Natural killer cell treated with Interleukin-12 subunit alpha and Interleukin-12 subunit beta and Interleukin-15 and Interleukin-18, amount 100 ng/mL, for 72 hours (primary cell): Measurements from ENCODE around the gene CLEC11A. TPM values are rescaled to one million over a fixed set of nuclear protein-coding genes. Genes with fewer than 3 reads are reported as not detected.

Experiments used
- ATAC-seq, 2 donors: fragments of 150-1000 bp; cut with Tn5 transposase in 1 of 2; sonication (Bioruptor Pico), chemical (Tn5 transposase) in 1 of 2; 2 replicates each; pipeline ENCODE4 v1.10.0; 2021
- DNase-seq: peaks from one replicate; pipeline ENCODE4 v3.0.0; 2022; ENCODE audit warnings: low spot score
- H3K27ac Mint-ChIP-seq, 2 donors: 1 replicate in 1 of 2; 2 replicates in 1 of 2; pipeline ENCODE4 v1.8.0; 2022; ENCODE audit warnings: mixed read lengths in 2 of 2, mild to moderate bottlenecking in 1 of 2, moderate library complexity in 1 of 2
- H3K27me3 Mint-ChIP-seq, 2 donors: 1 replicate in 1 of 2; 2 replicates in 1 of 2; pipeline ENCODE4 v1.8.0; 2022; ENCODE audit warnings: mixed read lengths in 2 of 2
- H3K36me3 Mint-ChIP-seq: one replicate; pipeline ENCODE4 v1.8.0; 2022; ENCODE audit warnings: mixed read lengths
- H3K4me1 Mint-ChIP-seq, 2 donors: 1 replicate in 1 of 2; 2 replicates in 1 of 2; pipeline ENCODE4 v1.8.0; 2022; ENCODE audit warnings: low read depth in 2 of 2, mixed read lengths in 2 of 2, mild to moderate bottlenecking in 1 of 2
- H3K4me3 Mint-ChIP-seq: one replicate; pipeline ENCODE4 v1.8.0; 2022; ENCODE audit warnings: mixed read lengths
- H3K9me3 Mint-ChIP-seq: 2 replicates; pipeline ENCODE4 v1.8.0; 2022; ENCODE audit warnings: mixed read lengths
- total RNA-seq, 2 donors: library from RNA; stranded (reverse); gene quantifications; one replicate each; pipeline ENCODE4 v1.2.3, GENCODE V29; 2022

CLEC11A gene
- total RNA-seq, 2 donors from 2014 or later, result 1.1 to 1.2 TPM

DNA sequence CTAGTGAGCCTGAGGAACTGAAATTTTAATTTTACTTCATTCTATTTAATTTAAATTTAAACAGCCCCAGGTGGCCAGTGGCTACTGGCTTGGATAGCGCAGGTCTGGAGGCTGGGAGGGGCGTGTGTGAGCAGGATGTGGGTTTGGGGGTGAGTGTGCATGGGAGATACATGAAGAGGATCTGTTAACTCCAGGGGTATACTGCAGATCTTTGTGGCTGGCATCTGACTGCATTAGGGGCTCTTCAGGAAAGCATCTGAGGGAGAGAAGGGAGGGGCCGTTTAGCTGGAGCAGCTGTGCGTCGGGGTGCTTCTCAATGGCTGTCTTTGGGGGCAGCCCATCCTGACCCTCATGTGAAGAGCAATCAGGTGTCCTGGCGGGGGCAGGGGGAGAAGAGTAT, 10.3 kb upstream of the CLEC11A start:
- peaks cover 0 to 23% of the 10 kb centered on the region in 2 donors for H3K27me3 Mint-ChIP-seq
- H3K9me3 Mint-ChIP-seq, result no peaks in the 10 kb centered on the region
- H3K4me1 Mint-ChIP-seq, result peaks cover 17 to 31% of the 10 kb centered on the region in 2 donors
- DNase-seq (no peak), ATAC-seq (no peak)
- H3K27ac Mint-ChIP-seq, result no peak overlapping the region
- no peaks in the 10 kb centered on the region for H3K36me3 Mint-ChIP-seq
- peak overlapping the region; percentile 48 for H3K4me3 Mint-ChIP-seq

DNA sequence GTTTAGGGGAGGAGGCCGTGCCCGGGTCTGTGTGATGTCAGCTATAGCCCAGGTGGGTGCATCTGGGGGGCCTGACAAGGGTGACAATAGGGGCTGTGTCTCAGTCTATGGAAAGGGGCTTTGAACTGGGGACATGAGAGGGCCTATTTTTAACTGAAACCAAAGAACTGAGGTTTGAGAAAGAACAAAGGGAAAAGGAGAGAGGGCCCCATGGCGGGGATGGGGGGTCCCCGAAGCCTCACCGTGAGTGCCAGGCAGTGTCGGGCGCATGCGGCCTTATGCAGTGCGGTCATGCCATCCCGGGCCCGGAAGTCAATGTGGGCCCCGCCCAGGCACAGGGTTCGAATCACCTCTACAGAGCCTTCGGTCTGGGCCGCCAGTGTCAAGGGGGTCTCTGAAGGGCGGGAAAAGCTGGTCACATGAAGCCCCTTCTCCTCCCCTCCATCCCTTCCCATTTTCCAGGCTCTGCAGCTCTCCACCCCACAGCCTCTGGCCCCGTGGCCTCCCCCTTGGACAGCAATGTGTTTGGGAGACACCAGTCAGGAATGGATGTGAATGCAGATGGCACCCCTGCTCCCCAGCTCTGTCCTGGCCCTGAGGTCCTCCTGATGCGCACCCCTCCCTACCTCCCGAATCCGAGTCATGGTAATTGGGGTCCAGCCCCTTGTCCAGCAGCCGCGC, 9.5 kb upstream of the CLEC11A start:
- Mint-ChIP-seq H3K27me3 (peaks cover 0 to 23% of the 10 kb centered on the region in 2 donors), H3K9me3 (no peaks in the 10 kb centered on the region), H3K27ac (no peak overlapping the region), H3K4me3 (peak overlapping the region; percentile 48), H3K36me3 (no peaks in the 10 kb centered on the region), H3K4me1 (peaks cover 17 to 31% of the 10 kb centered on the region in 2 donors)
- no peak for ATAC-seq
- no peak for DNase-seq

DNA sequence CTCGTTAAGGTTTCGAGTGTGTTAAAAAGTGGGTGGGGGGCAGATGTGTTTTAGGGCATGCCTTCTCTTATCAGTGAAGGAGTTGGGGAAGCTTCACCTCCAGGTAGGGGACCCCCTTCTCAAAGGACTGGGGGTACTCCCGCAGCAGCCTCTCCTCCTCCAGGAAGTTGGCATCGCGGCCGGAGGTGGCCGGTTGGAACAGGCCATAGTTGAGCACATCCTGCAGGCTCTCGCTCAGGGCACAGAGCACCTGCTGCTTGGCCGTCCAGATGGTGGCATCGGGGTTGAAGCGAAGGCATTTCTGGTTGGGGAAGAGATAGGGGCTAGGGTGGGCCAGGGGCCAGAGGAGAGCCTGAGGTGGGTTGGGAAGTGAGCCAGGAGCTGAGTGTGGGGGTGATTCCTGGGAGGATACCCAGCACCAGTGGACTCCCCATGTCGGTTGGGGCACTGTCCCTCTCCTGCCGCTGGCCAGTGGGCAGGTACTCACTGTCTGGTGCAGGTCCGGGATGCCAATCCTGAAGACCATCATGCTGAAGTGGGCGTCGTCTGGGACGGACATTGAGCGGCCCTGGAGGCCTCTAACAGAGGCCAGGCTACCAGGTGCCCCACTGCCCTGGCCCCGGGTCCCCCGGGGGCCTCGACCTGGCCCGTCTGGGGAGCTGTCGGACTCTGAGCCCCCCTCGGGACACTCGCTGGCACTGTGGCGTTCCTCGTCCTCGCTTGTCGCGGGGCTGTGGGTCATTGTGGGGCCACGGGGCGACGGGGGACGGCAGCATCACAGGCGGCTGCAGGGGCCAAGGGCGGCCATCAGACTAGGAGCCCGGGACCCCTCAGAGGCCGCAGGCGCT, 6.8 kb upstream of the CLEC11A start:
- ATAC-seq (no peak), DNase-seq (no peak)
- no peaks in the 10 kb centered on the region for H3K36me3 Mint-ChIP-seq
- no peaks in the 10 kb centered on the region for H3K9me3 Mint-ChIP-seq
- peaks cover 17 to 41% of the 10 kb centered on the region in 2 donors for H3K4me1 Mint-ChIP-seq
- no peak overlapping the region for H3K4me3 Mint-ChIP-seq
- no peak overlapping the region for H3K27ac Mint-ChIP-seq
- H3K27me3 Mint-ChIP-seq, result peaks cover 12 to 35% of the 10 kb centered on the region in 2 donors

DNA sequence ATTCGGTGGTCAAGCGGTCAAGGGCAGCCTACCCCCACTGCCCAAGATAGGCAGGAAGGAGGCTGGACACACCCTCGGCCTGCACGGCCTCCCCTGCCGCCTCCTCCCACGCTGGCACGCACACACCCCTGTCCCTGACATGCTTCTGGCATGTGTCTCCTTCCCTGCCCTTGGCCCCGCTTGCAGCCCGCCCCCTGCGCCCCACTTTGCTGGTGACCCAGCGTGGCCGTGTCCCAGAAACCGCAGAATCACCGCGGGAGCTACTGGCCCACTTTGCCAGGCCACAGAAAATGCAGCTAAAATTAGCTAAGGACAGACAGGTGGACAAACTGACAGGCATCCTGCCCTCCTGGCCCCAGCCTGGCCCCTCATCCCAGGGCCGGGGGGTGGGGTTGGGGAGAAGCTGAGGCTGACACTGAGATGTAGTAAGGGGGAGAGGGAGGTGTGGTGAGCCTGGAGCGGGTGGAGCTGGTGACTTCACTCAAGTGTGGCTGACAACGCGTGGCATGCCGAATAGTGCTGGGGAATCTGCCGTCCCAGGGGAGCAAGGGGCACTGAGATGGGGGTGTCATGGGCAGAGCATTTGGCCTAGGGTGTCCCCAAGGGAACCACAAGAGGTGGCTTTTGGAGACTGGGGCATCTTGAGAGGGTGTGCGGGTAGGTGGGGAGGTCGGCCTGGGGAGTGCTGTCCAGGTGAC, 6.0 kb upstream of the CLEC11A start:
- no peak for ATAC-seq
- H3K36me3 Mint-ChIP-seq, result no peaks in the 10 kb centered on the region
- DNase-seq, result no peak
- no peak overlapping the region for H3K27ac Mint-ChIP-seq
- H3K4me1 Mint-ChIP-seq, result peaks cover 14 to 40% of the 10 kb centered on the region in 2 donors
- peaks cover 19 to 40% of the 10 kb centered on the region in 2 donors for H3K27me3 Mint-ChIP-seq
- H3K4me3 Mint-ChIP-seq, result no peak overlapping the region
- H3K9me3 Mint-ChIP-seq, result no peaks in the 10 kb centered on the region

DNA sequence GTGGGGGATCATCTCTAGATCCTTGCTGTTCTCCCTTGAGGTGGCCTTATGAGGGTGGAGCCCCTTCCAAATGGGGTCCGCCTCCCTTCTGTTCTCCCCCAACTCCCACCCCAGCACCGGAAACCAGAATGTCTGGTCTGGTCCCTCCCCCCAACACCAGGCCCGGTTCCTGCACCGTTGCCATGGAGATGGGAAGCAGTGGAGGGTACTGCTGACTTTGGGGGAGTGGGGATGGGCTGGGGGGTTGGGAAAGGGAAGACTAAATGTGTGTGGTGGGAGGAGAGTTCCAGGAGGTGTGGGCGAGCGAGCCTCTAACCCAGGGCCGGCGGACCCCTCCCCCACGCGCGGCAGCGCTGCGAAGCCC, 5.3 kb upstream of the CLEC11A start:
- ATAC-seq (no peak), DNase-seq (no peak)
- H3K36me3 Mint-ChIP-seq, result no peaks in the 10 kb centered on the region
- no peak overlapping the region for H3K4me3 Mint-ChIP-seq
- no peaks in the 10 kb centered on the region for H3K9me3 Mint-ChIP-seq
- peaks cover 9 to 35% of the 10 kb centered on the region in 2 donors for H3K4me1 Mint-ChIP-seq
- no peak overlapping the region for H3K27ac Mint-ChIP-seq
- peaks cover 26 to 42% of the 10 kb centered on the region in 2 donors for H3K27me3 Mint-ChIP-seq

DNA sequence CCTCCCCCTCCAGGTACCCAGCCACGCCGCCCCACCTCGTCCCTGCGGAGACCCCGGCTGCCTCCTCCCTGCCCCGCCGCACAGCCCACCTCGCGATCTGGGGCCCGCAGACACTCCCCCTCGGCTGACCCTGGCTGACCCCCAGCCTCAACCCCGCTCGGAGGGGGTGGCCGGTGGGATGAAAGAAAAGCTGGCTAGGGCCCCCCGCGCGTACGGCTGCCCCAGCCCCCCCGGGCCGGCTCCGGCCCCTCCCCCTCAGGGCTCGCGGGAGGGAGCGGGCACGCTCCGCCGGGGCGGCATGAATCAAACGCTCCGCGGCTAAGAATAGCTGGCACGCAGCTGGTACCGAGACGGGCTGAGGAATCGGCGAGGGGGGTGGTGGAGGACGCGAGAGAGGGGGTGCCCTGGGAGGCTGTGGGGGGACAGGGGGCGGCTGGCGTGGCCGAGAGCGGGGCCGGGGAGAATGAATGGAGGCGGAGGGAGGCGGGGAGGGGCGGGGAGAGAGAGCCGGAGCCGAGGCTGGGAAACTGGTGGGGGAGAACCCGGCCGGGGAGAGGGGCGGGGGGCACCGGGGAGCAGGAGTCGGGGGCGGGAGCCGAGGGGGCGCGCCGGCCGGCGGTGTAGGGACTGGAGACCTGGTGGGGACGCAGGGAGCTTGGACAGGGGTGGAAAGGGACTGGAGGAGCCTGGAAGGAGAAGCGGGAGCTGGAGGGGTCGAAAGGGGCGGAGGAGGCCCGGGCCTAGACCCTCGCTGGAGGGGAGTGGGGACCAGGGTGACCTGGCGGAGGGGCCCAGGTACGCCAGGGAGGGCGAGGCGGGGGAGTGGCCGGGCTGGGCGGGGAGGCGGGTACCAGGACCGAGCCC, 4.7 kb upstream of the CLEC11A start:
- Mint-ChIP-seq H3K4me3 (peak overlapping the region; percentile 15), H3K27ac (no peak overlapping the region), H3K27me3 (peaks cover 32 to 45% of the 10 kb centered on the region in 2 donors), H3K36me3 (no peaks in the 10 kb centered on the region), H3K9me3 (no peaks in the 10 kb centered on the region), H3K4me1 (peaks cover 7 to 31% of the 10 kb centered on the region in 2 donors)
- ATAC-seq (no peak), DNase-seq (no peak)

DNA sequence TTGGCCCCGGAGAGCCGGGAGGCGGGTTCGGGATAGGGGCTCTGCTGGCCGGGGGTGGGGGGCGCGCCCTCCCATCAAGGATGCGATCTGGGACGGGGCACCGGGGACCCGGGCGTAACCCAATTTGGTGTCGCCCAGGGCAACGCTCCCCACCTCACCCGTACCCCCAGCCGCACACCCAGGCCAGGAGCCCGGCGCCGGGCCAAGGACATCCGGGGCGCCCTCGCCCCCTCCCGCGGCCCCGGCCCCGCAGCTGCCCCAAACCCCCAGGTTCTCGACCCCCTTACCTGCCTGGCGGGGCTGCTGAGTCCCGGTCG, 4.1 kb upstream of the CLEC11A start:
- ATAC-seq (no peak), DNase-seq (no peak)
- Mint-ChIP-seq H3K27ac (no peak overlapping the region), H3K9me3 (no peaks in the 10 kb centered on the region), H3K27me3 (peaks cover 36 to 48% of the 10 kb centered on the region in 2 donors), H3K4me3 (no peak overlapping the region), H3K4me1 (peaks cover 6 to 31% of the 10 kb centered on the region in 2 donors), H3K36me3 (no peaks in the 10 kb centered on the region)

DNA sequence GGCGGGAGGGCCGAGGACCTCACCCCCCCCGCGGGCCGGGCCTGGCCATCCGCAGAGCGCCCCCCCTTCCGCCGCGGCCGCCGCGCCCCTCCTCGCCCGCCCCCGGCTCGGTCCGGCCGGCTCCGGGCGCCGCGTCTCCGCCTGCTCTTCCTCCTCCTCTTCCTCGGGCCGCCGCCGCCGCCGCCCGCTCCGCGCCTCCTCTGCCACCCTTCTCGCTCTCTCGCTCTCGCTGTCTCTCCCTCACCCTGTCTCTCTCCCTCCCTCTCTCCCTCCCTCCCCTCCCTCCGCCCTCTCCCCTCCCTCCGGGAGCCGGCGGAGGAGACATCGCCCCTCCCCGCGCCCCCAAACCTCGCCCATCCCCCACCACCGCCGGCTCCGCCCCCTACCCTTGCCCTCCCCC, 3.6 kb upstream of the CLEC11A start, which contains the start of gene SHANK1:
Gene SHANK1 (minus strand): TSS at position 237 of the 400 bp plus-strand sequence. CDS start 2,883 bp downstream, outside the sequence.
- Mint-ChIP-seq H3K27ac (peak within 1 kb of the TSS in 1 of 2 donors; percentile 21), H3K36me3 (no peaks in the 10 kb centered on the region), H3K27me3 (peaks cover 36 to 48% of the 10 kb centered on the region in 2 donors), H3K4me1 (peaks cover 6 to 33% of the 10 kb centered on the region in 2 donors), H3K9me3 (no peaks in the 10 kb centered on the region), H3K4me3 (peak within 1 kb of the TSS; percentile 15)
- ATAC-seq, result no peak
- DNase-seq, result no peak

DNA sequence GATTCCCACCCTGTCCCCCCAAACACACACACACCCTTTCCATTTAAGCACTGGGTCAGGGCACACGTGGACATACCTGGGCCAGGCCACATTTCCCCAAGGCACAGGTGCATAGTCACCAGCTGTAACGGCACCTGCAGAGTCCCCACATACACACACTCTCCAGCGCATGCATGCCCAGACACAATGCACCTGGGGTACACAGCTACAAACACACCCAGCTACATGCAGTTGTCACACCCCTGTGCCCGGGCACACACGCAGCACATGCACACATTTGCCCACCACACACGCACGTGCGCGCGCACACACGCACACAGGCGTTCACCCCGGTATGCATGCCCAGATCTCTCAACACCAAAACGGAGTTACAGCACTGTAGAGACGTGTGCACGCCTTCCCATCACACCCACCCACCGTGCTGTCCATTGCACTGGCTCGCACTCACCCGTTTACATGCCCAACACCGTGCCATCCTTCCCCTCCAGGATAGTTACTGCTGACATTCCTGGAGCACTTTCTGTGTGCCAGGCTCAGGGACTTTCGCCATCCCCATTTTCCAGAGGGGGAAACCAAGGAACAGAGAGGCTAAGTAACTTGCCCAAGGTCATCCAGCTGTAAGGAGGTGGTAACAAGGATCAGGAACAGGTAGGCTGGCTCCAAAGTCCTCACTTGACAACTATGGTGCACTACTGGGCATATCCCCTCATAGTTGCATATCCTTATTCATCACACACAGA, 2.8 kb upstream of the CLEC11A start:
- DNase-seq (no peak), ATAC-seq (no peak)
- Mint-ChIP-seq H3K4me1 (peaks cover 6 to 26% of the 10 kb centered on the region in 2 donors), H3K27ac (peak overlapping the region in 1 of 2 donors; percentile 21), H3K27me3 (peaks cover 36 to 44% of the 10 kb centered on the region in 2 donors), H3K36me3 (no peaks in the 10 kb centered on the region), H3K4me3 (no peak overlapping the region), H3K9me3 (no peaks in the 10 kb centered on the region)

DNA sequence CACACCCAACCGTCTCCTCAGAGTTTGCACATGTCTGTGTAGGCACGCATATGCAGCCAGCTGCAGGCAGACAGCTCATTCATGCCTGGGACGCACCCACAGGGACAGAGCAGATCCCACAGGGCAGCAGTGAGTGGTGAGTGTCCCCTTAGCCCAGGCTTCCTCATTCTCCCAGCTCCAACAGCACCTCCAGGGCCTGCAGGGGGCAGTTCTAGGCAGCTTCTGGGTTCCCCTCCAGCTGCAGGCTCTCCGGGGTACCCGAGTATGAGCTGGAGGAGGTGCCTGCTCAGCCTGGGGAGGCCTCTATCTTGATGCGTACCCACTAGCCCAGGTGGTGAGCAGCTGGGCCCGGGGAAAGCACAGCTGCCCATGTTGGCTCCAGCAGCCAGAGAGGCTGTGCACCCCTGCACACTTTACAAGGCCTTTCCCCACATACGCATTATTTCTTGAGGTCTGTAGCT, 2.2 kb upstream of the CLEC11A start:
- no peak for ATAC-seq
- H3K36me3 Mint-ChIP-seq, result no peaks in the 10 kb centered on the region
- H3K4me1 Mint-ChIP-seq, result peaks cover 6 to 21% of the 10 kb centered on the region in 2 donors
- H3K27ac Mint-ChIP-seq, result no peak overlapping the region
- H3K4me3 Mint-ChIP-seq, result no peak overlapping the region
- no peaks in the 10 kb centered on the region for H3K9me3 Mint-ChIP-seq
- no peak for DNase-seq
- peaks cover 36 to 38% of the 10 kb centered on the region in 2 donors for H3K27me3 Mint-ChIP-seq

DNA sequence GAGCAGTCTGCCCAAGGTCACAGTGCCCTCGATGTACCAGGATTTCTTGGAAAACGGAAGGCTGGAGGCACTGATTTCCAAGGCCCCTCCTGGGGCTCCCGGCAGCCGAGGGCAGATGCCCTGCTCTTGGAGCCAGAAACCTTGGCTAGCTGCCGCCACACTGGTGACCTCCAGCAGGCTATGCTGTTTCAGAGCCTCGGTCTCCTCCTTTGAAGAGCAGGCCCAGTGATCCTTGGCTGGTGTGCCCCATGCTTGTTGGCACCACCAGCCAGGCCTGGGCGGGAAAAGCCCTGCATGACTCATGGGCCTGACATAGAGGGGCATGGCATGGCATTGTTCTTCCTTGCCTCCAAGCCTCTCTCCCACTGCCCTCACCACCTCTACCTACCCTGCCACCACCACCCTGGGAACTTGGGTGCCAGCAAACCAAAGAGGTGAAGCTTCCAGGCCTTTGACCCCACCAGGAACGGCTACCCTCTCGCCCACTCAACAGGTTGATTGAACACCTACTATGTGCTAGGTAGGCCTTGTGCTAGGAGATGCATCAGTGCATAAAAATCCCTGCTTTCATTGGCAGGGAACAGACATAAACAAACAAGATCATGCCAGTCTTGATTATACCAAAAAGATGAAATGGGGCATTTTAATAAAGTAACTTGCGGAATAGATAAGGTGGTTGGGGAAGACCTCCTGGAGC, 1.6 kb upstream of the CLEC11A start:
- DNase-seq (no peak), ATAC-seq (no peak)
- Mint-ChIP-seq H3K4me1 (peaks cover 6 to 21% of the 10 kb centered on the region in 2 donors), H3K27me3 (peaks cover 33 to 36% of the 10 kb centered on the region in 2 donors), H3K4me3 (no peak overlapping the region), H3K36me3 (no peaks in the 10 kb centered on the region), H3K9me3 (no peaks in the 10 kb centered on the region), H3K27ac (no peak overlapping the region)
